NCI-H1092 treated with DMSO at 0.1 percent for 48 hours (cell line): ENCODE results near the gene H1-8.
"Not testable (repeated sequence)": the region's sequence is repeated elsewhere in the genome, so short reads cannot be mapped to it uniquely, and the experiment has no call there.

ENCODE experiments used
- DNase-seq: peaks from one replicate; lab custom pipeline; 2025; lab: John Stamatoyannopoulos, UW

Gene H1-8

GRCh38 chr3:129533406-129533805, 9.6 kb upstream of the H1-8 start:
- DNase-seq: no peak

- DNase-seq: no peak
Observed at GRCh38 chr3:129534428-129535027, 8.4 kb upstream of the H1-8 start.

- DNase-seq: no peak
Observed at GRCh38 chr3:129535075-129535474, 7.9 kb upstream of the H1-8 start.

DNA sequence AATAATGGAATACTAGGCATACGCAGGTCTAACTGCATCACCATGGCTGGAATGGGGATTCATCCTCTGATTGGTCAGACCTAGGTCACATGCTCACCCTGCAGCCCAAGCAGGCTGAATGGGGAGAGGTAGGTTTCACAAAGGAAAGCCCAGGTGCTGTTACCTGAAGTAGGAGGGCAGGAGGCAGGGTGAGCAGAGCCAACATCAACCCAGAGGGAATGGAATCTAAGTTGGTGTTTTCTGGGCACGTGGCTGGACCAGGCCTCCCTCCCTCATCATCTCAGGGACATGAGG, 6.7 kb upstream of the H1-8 start:
- DNase-seq: no peak

DNA sequence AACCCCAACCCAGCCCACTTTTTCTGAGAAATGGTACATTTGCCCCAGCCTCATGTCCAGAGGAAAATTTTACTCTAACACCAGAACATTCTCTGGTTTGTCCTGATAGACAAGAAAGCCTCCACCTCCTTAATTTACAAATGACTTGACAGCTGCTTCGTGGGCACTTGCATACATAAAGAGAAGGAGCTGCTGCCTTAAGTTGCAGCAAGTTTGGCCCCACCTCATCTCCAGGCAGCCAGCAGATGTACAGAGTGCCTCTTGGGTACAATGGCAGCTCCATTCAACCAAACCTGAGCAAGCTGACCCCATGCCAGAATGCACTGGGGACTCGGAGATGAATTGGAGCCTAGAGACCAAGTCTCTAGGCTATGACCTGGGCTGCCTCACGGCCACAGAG, 6.2 kb upstream of the H1-8 start:
- DNase-seq: no peak

GRCh38 chr3:129539206-129539605, 3.8 kb upstream of the H1-8 start:
- DNase-seq: no peak

GRCh38 chr3:129540776-129541516, 2.0 kb upstream of the H1-8 start:
- DNase-seq: no peak

- no peak for DNase-seq
Observed at GRCh38 chr3:129542747-129543146, 228 bp upstream of the H1-8 start.

DNA sequence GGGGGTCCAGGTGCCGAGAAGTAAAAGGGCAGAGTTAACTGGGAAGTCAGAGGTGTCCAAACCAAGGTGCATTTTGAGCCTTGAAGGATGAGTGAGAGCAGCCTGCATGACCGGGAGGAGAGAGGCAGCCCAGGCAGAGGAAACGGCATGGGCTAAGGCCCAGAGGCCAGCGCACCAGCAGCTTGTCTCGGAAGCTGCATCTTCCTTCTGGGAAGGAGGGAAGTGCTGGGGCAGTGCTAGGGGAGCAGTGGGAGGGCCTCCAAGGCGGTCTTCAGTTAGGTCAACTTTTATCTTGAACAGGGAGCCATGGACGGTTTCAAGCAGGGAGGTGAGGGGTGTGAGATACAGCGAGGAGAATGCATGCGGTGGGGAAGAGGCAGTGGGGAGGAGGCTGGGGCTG, 1.0 kb downstream of the H1-8 start:
- no peak for DNase-seq

- DNase-seq: not testable (repeated sequence)
Observed at GRCh38 chr3:129545951-129546350, 3.0 kb downstream of the H1-8 start.

GRCh38 chr3:129547241-129547640, 4.3 kb downstream of the H1-8 start:
- DNase-seq: no peak

- no peak for DNase-seq
Observed at GRCh38 chr3:129548104-129548965, 5.4 kb downstream of the H1-8 start.

DNA sequence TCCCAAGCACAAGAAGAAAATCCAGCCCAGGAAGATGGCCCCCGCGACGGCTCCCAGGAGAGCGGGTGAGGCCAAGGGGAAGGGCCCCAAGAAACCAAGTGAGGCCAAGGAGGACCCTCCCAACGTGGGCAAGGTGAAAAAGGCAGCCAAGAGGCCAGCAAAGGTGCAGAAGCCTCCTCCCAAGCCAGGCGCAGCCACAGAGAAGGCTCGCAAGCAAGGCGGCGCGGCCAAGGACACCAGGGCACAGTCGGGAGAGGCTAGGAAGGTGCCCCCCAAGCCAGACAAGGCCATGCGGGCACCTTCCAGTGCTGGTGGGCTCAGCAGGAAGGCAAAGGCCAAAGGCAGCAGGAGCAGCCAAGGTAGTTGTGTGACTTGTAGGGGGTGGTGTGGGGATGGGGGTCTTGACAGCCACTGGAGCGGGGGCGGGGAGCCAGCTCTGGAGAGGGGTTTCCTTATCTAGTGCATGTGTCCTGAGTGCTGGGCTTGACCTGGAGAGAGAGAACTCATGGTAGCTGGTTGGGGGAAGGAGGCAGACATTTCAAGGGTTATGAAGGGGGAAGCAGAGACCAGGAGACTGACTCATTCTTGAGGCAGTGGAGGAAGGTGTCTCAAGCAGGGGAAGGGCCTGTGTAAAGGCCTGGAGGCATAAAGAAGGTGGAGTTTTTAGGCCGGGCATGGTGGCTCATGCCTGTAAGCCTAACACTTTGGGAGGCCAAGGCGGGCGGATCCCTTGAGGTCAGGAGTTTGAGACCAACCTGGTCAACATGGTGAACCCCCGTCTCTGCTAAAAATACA, 6.2 kb downstream of the H1-8 start:
- DNase-seq: no peak

- DNase-seq: no peak
Observed at GRCh38 chr3:129549805-129550204, 6.8 kb downstream of the H1-8 start.

- no peak for DNase-seq
Observed at GRCh38 chr3:129552287-129553050, 9.5 kb downstream of the H1-8 start.

DNA sequence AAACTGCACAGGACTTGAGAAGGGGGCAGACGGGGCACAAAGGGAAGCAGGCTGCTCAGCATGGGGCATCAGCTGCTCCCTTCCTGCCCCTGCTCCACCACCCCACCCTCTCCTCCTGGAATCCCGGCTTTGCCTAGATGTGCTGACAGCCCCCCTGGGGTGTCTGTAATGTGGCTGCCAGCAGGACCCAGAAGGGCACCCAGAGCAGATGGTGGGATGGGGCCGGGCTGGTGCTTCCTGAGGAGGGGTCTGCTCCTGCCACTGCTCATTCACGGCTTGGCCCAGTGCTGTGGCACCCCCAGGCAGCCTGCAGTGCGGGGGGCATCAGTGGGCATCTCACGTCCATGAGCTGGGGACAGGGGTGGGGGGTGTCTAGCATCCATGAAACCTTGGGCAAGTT, 10.2 kb downstream of the H1-8 start:
- no peak for DNase-seq

DNA sequence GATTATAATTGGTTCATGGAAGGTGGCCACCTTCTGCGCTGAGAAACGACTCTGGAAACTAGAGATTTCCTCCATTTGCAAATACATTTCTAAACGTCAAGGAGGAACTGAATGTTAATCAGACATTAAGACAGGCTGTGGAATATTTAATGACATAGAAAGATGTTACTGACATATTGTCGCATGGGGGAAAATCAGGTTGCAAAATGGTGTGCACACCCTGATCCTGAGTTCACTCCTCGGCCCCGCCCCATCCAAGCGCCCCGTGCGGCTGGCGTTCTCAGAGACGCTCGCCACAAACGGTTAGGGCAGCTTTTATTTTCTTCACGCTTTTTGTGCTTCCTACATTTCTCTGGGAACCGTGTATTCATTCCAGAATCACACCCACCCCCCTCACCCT, 10.7 kb downstream of the H1-8 start:
- DNase-seq: no peak

DNA sequence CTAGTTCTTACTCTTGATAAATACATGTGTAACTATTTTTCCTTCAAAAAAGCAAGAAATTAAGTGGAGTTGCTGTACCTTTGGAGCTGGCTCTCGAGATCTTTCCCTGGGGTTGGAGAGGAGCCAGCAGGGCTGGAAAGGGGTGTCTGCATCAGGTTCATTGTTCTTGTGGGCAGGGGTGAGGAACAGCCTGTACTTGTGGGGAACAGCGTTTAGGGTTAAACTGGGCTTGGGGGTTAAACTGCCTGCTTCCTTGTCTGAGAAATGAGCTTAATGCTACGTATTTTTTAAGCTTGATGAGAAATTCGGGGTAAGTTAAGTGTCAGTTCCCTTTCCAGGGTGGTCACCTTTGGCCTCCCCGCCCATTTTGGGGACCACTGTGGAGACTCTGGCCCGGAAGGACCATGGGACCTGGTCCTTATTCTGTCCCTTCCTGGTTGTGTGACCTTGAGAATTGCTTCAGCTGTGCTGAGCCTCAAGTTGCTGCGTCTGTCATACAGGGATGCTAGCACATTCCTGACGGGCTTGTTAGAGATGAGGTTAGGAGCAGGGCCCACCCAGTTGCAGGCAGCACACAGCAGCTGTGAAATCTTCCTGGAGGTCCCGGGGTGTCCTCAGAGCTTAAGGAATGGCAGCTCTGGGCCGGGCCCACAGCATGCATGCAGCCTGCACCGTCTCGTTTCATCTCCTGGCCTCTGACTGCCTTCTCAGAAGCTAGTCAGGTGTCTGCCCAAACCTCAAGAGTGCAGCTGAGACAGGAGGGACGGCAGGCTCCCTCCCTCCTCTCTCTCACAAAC, 11.6 kb downstream of the H1-8 start:
- no peak for DNase-seq

DNA sequence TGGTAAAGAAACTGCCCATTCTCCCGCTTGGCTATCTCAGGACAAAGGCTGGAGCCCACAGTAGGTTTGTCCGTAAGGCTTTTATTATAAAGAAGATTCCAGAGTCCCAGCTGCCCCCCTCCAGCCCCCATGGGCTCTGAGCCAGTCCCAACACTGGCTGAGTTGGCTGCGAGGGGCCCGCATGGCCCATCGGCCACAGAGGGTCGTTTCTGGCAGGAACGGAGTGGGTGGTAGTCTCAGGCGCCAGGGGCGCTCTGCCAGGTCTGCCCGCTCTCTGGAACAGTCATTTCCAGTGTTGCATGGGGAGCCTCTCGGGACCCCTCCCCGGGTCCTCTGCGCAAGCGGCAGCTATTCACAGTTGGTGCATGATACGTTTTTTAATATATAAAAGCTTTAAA, 12.2 kb downstream of the H1-8 start:
- DNase-seq: peak; percentile 38

GRCh38 chr3:129555616-129556357, 12.8 kb downstream of the H1-8 start:
- no peak for DNase-seq
